ENCODE measurements around the gene TCP11. TPM values are rescaled to one million over a fixed set of nuclear protein-coding genes. Genes with fewer than 3 reads are reported as not detected.

The TCP11 gene
- total and polyA plus RNA-seq, 4 donors = 0.05 to 0.19 TPM; not detected in 2

DNA sequence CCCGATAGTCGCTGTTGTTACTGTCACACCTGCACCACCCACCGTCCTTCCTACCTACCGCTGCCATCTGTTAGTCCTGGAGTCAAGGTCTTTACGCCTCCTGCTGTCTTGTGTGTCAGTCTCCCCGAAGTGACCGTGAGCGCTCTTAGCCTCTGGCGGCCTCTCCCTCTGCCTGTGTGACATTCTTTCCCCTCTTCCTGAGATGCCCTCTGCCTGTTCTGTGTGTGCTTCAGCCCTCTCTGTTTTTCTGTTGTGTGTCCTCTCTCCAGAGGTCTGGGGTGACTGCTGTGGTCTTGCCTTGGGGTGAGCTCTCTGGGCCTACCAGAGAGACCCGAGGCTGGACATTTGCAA, 54.9 kb downstream of the TCP11 start:
- H3K27me3 ChIP-seq (ENCODE audit: control insufficient read depth in 4 of 4, insufficient read depth in 4 of 4, low read length in 3 of 4) = no peaks in the 10 kb centered on the region
- no peak overlapping the region for H3K4me3 ChIP-seq (ENCODE audit: low read depth in 1 of 3, low read length in 3 of 3)
- H3K9ac ChIP-seq (ENCODE audit: low read depth in 1 of 2, low read length in 2 of 2) = no peak overlapping the region
- no peak overlapping the region for H3K27ac ChIP-seq (ENCODE audit: low read depth in 1 of 2, low read length in 2 of 2)
- TF ChIP-seq HNF4A (conservative IDR thresholded peaks at IDR 0.05) = no peak
- no peak for TF ChIP-seq CTCF (IDR thresholded peaks at IDR 0.05; ENCODE audit: low read depth, low read length, missing input control)
- no peak for TF ChIP-seq NR2F2 (IDR thresholded peaks at IDR 0.05)
- TF ChIP-seq YY1 (IDR thresholded peaks at IDR 0.05) = no peak
- TF ChIP-seq, protein P1, sequence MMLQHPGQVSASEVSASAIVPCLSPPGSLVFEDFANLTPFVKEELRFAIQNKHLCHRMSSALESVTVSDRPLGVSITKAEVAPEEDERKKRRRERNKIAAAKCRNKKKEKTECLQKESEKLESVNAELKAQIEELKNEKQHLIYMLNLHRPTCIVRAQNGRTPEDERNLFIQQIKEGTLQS (IDR thresholded peaks at IDR 0.05) = no peak
- TF ChIP-seq FOXA2 (IDR thresholded peaks at IDR 0.05) = no peak
- no peak for TF ChIP-seq EGR1 (IDR thresholded peaks at IDR 0.05; ENCODE audit: low read depth in 2 of 2)
- no peak for TF ChIP-seq GABPA (IDR thresholded peaks at IDR 0.05 in 1 of 2, conservative IDR thresholded peaks at IDR 0.05 in 1 of 2)
- TF ChIP-seq REST (IDR thresholded peaks at IDR 0.05) = no peak
- no peak for TF ChIP-seq SP1 (IDR thresholded peaks at IDR 0.05)
- no peak for TF ChIP-seq ZBTB33 (IDR thresholded peaks at IDR 0.05)
- TF ChIP-seq HNF4G (IDR thresholded peaks at IDR 0.05) = no peak
- 94% methylated on average over 10 of the region's 10 CpGs for WGBS
- no peak for DNase-seq (ENCODE audit: low spot score)
- H3K36me3 ChIP-seq (ENCODE audit: control insufficient read depth in 4 of 4, insufficient read depth in 3 of 4, low read depth in 1 of 4, low read length in 3 of 4) = peaks cover 3 to 45% (median 23%) of the 10 kb centered on the region in 4 donors
- H3K4me1 ChIP-seq (ENCODE audit: control insufficient read depth in 4 of 4, insufficient read depth in 4 of 4, low read length in 3 of 4) = peaks cover 6 to 22% (median 11%) of the 10 kb centered on the region in 4 donors
- H3K9me3 ChIP-seq (ENCODE audit: control insufficient read depth in 4 of 4, low read length in 3 of 4) = no peaks in the 10 kb centered on the region

DNA sequence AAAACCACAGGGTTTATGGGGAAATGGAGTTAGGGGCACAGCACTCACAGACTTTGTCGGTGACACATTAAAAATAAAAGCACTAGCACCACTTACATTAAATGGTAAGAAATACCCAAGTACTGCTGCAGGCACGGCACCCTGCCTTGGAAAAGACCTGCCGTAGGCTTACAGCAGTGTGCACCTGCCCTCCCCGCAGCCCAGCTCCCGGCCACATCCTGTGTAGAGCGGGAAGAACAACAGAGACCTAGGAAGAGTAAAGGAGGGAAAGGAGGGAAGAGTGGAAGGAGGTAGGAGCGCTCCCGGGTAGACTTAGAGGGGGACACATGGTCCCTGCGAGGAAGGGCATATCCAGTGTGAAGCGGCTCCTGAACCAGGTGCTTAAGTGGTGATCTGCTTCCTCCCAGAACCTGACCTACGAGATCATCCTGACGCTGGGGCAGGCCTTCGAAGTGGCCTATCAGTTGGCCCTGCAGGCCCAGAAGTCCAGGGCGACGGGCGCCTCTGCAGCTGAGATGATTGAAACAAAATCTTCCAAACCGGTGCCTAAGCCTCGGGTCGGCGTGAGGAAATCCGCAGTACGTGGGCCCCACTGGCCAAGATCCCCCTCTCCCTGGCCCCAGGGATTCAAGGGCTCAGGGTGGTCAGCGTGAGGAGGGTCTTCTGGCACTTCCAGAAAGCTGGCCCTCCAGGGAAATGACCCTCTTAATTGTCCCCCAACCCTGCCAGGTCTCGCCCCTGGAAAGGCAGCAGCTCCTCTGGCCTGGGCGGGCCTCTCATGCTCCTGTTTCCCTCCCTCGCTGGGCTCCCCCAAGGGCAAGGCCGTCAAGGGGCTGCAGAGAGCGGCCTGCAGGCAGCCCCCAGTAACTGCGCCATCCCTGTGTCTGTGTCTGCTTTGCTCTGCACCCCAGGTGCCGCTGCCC, 55.5 kb downstream of the TCP11 start:
- Histone ChIP-seq H3K9me3 (ENCODE audit: control insufficient read depth in 4 of 4, low read length in 3 of 4) (no peaks in the 10 kb centered on the region), H3K9ac (ENCODE audit: low read depth in 1 of 2, low read length in 2 of 2) (no peak overlapping the region), H3K4me3 (ENCODE audit: low read depth in 1 of 3, low read length in 3 of 3) (no peak overlapping the region), H3K4me1 (ENCODE audit: control insufficient read depth in 4 of 4, insufficient read depth in 4 of 4, low read length in 3 of 4) (peaks cover 6 to 22% (median 13%) of the 10 kb centered on the region in 4 donors), H3K27ac (ENCODE audit: low read depth in 1 of 2, low read length in 2 of 2) (no peak overlapping the region), H3K36me3 (ENCODE audit: control insufficient read depth in 4 of 4, insufficient read depth in 3 of 4, low read depth in 1 of 4, low read length in 3 of 4) (peaks cover 3 to 44% (median 25%) of the 10 kb centered on the region in 4 donors), H3K27me3 (ENCODE audit: control insufficient read depth in 4 of 4, insufficient read depth in 4 of 4, low read length in 3 of 4) (no peaks in the 10 kb centered on the region)
- TF ChIP-seq GABPA (IDR thresholded peaks at IDR 0.05 in 1 of 2, conservative IDR thresholded peaks at IDR 0.05 in 1 of 2) (no peak), YY1 (IDR thresholded peaks at IDR 0.05) (no peak), FOXA2 (IDR thresholded peaks at IDR 0.05) (no peak)
- no peak for DNase-seq (ENCODE audit: low spot score)
- whole genome bisulfite sequencing = 96% methylated on average over 30 of the region's 30 CpGs
